ENCODE results near the gene GRPEL2.

GRPEL2 gene

DNA sequence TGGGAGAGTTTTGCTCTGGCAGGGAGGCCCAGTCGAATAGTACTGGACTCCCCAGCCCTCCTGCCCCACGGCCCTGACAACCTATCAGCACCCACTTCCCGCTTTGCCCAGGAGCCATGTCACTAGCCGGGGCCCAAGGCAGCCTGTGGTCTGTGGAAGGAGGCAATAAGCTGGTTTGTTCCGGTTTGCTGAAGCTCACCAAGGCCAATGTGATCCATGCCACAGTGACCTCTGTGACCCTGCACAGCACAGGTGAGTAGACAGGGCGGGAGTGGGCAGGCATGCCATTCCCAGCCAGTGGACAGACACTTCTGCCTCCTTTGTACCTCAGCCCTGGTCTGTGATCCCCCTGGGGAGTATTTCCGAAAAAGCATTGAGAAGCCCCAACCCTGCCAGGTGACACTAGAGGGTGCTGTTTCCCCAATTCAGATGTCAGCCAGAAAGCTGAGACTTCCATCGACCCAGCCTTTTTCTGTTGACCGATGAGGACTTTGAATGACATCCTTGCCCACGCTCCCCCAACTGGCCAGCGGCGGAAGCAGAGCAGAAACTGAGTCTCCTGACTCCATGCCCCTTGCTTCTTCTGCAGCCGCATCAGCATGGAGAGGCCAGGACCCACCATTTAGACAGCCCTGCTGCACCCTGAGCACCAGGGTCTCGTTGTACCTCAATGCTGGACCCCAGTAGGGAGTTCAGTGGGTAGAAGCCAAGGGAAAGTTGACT, 22.1 kb downstream of the GRPEL2 start:
- DNase-seq (ENCODE audit: low read depth), result peak; percentile 73
- TF ChIP-seq, protein P1, sequence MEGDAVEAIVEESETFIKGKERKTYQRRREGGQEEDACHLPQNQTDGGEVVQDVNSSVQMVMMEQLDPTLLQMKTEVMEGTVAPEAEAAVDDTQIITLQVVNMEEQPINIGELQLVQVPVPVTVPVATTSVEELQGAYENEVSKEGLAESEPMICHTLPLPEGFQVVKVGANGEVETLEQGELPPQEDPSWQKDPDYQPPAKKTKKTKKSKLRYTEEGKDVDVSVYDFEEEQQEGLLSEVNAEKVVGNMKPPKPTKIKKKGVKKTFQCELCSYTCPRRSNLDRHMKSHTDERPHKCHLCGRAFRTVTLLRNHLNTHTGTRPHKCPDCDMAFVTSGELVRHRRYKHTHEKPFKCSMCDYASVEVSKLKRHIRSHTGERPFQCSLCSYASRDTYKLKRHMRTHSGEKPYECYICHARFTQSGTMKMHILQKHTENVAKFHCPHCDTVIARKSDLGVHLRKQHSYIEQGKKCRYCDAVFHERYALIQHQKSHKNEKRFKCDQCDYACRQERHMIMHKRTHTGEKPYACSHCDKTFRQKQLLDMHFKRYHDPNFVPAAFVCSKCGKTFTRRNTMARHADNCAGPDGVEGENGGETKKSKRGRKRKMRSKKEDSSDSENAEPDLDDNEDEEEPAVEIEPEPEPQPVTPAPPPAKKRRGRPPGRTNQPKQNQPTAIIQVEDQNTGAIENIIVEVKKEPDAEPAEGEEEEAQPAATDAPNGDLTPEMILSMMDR (IDR thresholded peaks at IDR 0.05; ENCODE audit: insufficient read depth, low read depth, low read length, missing control alignments), result peak; percentile 89
- no peak overlapping the region for H3K4me3 ChIP-seq (ENCODE audit: low read depth, low read length)

DNA sequence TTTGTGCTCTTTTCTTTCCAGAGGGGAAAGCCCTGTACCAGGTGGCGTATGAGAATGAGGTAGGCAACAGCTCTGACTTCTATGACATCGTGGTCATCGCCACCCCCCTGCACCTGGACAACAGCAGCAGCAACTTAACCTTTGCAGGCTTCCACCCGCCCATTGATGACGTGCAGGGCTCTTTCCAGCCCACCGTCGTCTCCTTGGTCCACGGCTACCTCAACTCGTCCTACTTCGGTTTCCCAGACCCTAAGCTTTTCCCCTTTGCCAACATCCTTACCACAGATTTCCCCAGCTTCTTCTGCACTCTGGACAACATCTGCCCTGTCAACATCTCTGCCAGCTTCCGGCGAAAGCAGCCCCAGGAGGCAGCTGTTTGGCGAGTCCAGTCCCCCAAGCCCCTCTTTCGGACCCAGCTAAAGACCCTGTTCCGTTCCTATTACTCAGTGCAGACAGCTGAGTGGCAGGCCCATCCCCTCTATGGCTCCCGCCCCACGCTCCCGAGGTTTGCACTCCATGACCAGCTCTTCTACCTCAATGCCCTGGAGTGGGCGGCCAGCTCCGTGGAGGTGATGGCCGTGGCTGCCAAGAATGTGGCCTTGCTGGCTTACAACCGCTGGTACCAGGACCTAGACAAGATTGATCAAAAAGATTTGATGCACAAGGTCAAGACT, 22.8 kb downstream of the GRPEL2 start:
- H3K4me3 ChIP-seq (ENCODE audit: low read depth, low read length), result no peak overlapping the region
- no peak for DNase-seq (ENCODE audit: low read depth)
- TF ChIP-seq, protein P1 (IDR thresholded peaks at IDR 0.05; ENCODE audit: insufficient read depth, low read depth, low read length, missing control alignments), result no peak

DNA sequence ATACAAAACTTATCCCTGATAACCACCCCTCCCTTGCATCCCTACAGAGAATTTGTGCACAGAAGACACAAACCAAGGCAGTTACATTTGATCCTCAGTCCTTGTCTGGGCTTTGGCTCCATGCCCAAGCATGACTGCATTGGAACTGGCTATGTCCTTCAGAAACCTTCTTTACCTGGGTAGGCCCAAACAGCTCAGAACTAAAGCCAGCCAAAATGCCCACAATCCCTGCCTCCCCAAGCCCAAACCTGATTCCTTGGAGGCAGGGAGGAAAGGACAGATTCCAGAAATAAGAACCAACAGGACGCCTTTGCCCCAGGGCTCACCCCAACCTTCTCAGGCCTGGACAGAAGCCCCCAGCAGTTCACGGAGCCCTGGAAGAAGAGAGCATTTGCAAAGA, 25.6 kb downstream of the GRPEL2 start:
- no peak for DNase-seq (ENCODE audit: low read depth)
- TF ChIP-seq, protein P1 (IDR thresholded peaks at IDR 0.05; ENCODE audit: insufficient read depth, low read depth, low read length, missing control alignments), result no peak
- H3K4me3 ChIP-seq (ENCODE audit: low read depth, low read length), result no peak overlapping the region

DNA sequence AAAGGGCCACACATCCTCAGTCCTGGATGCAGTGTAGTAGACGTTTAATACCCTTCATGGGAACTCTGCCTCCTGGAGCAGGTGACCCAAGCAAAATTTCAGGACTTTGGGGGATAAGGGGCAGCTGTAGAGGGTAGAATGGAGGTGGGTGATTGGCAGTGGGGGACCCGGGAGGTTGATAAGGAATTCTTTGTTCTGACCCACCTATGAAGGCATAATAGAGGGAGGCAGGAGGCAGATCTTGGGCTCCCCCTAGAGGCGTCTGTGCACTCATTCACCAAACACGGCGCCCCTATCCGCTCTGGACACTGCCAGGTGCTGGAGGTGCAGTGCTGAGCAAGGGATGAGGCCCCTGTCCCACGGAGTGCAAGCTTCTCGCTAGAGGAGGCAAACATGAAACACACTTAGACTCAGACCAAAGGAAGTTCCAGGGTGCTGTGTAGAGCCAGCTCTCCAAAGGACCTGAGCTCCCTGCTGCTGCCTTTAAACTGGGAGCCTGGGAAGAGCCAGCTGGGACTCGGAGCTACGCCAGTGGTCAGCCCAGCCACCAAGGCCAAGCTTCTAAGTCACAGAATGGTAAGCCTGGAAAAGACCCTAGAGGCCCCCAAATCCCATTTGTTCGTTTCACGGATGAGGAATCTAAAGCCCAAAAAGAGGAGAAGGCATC, 26.1 kb downstream of the GRPEL2 start:
- H3K4me3 ChIP-seq (ENCODE audit: low read depth, low read length), result no peak overlapping the region
- DNase-seq (ENCODE audit: low read depth), result peak; percentile 70
- TF ChIP-seq, protein P1 (IDR thresholded peaks at IDR 0.05; ENCODE audit: insufficient read depth, low read depth, low read length, missing control alignments), result peak; percentile 89

DNA sequence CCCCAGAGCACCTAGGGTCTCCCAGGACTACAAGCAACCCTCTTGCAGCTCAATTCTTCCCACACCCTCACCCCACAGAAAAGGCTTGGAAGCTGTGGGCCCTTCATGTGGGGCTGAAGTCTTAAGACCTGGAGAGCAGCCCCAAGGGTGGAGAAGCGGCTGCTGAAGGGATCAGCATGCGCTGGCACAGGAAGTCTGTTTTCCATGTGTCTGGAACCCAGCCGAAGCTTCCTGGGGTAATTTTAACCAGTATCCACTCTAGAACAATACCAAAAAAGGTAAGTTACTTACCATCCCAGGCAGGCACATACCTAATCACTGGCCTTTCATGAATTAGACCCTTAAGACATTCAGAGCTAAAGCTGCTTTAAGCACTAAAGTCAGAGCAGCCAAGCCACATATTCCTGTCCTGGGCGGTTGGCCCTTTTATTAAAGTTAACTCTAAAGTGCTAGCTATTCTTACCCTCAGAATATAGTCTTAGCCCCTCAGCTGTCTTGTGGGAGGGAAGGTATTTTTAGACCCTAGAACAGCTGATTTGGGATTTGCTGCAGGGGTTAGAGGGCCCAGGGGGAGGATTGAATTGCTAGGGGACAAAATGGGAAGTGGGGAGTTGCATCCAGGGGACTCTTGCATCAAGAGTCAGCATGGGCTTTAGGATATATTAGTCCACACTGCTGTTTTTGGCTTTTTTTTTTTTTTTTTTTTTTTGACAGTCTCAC, 26.9 kb downstream of the GRPEL2 start:
- TF ChIP-seq, protein P1 (IDR thresholded peaks at IDR 0.05; ENCODE audit: insufficient read depth, low read depth, low read length, missing control alignments), result no peak
- no peak for DNase-seq (ENCODE audit: low read depth)
- H3K4me3 ChIP-seq (ENCODE audit: low read depth, low read length), result no peak overlapping the region

DNA sequence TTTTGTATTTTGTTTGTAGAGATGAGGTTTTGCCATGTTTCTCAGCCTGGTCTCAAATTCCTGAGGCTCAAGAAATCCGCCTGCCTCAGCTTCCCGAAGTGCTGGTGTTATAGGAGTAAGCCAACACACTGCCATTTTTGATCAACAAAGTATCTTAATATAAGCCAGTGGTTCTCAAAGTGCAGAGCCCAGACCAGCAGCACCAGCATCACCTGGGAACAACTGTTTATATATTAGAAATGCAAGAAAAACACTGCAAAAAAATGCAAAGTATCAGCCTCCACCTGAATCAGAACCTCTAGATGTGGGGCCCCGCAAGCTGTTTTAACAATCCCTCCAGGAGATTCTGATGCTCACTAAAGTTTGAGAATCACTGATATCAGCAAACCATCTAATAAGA, 27.6 kb downstream of the GRPEL2 start:
- TF ChIP-seq, protein P1 (IDR thresholded peaks at IDR 0.05; ENCODE audit: insufficient read depth, low read depth, low read length, missing control alignments), result no peak
- no peak for DNase-seq (ENCODE audit: low read depth)

More for the DNA sequence above, 27.6 kb downstream of the GRPEL2 start:
- H3K4me3 ChIP-seq (ENCODE audit: low read depth, low read length), result no peak overlapping the region
